ENCODE data around the gene DDX59. TPM values are rescaled to one million over a fixed set of nuclear protein-coding genes. Genes with fewer than 3 reads are reported as not detected.

DDX59 gene
- total RNA-seq, 3 donors from 2014 or later = 17.7 to 28.5 (median 26.2) TPM

DNA sequence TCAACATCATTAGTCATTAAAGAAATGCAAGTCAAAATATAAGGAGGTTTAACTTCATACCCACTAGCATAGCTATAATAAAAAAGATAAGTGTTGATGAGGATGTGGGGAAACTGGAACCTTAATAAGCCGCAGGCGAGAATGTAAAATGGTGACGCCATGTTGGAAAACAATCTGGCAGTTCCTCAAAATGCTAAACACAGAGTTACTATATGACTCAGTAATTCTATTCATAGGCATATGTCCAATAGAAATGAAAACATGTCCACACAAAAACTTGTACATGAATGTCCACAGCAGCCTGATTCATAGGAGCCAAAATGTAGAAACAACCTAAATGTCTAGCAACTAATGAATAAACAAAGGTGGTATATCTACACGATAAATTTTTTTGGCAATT lies 23.2 kb downstream of the DDX59 start:
- ATAC-seq (no peak), DNase-seq (no peak)
- H3K4me1 ChIP-seq (ENCODE audit: low read depth) = no peaks in the 10 kb centered on the region
- TF ChIP-seq, protein P1, sequence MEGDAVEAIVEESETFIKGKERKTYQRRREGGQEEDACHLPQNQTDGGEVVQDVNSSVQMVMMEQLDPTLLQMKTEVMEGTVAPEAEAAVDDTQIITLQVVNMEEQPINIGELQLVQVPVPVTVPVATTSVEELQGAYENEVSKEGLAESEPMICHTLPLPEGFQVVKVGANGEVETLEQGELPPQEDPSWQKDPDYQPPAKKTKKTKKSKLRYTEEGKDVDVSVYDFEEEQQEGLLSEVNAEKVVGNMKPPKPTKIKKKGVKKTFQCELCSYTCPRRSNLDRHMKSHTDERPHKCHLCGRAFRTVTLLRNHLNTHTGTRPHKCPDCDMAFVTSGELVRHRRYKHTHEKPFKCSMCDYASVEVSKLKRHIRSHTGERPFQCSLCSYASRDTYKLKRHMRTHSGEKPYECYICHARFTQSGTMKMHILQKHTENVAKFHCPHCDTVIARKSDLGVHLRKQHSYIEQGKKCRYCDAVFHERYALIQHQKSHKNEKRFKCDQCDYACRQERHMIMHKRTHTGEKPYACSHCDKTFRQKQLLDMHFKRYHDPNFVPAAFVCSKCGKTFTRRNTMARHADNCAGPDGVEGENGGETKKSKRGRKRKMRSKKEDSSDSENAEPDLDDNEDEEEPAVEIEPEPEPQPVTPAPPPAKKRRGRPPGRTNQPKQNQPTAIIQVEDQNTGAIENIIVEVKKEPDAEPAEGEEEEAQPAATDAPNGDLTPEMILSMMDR (IDR thresholded peaks at IDR 0.05) = no peak
- H3K36me3 ChIP-seq (ENCODE audit: low read depth) = no peaks in the 10 kb centered on the region
- H3K9me3 ChIP-seq = no peaks in the 10 kb centered on the region
- intact Hi-C loops (cut with DNase I, micrococcal nuclease) = no loop called here
- H3K4me3 ChIP-seq = no peak overlapping the region

DNA sequence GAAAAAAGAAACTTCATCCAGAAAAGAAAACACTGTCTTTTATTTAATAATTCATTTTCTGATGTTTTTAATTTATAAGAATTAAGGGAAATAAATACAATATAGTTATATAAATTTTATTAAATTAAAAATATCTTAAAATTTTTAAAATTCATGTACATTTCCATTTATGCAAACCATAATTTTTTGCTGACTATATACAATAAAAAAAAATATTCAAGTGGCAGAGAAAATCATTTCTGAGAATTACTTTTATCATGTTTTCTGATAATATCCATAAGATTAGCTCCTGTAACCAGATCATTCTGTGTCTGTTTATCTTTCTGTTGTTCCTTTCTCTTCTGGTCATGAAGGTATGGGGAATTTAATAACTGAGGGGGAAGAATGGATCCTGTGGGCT lies 25.7 kb downstream of the DDX59 start:
- DNase-seq (no peak), ATAC-seq (no peak)
- no peaks in the 10 kb centered on the region for H3K4me1 ChIP-seq (ENCODE audit: low read depth)
- no peaks in the 10 kb centered on the region for H3K36me3 ChIP-seq (ENCODE audit: low read depth)
- TF ChIP-seq, protein P1 (IDR thresholded peaks at IDR 0.05) = no peak
- intact Hi-C loops (cut with DNase I, micrococcal nuclease) = no loop called here
- no peaks in the 10 kb centered on the region for H3K9me3 ChIP-seq
- H3K4me3 ChIP-seq = no peak overlapping the region

DNA sequence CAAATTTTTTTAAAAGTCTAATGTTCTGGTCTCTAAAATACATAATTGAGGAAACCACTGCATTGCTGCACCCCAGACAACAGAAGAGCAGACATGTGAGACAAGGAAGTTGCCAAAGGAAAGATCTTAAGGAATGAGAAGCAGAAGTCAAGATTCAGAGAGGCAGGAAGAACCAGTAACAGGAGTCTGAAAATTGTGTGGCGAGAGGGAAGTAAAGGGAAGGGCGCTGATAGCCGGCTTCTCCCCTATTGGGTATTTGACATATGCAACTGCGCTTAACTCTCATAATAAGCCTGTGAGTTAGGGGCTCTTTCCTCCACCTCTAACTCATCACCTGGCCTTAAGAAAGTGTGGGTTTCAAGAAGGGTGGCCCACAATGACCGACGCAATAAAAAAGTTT lies 27.2 kb downstream of the DDX59 start:
- no peak for ATAC-seq
- Histone ChIP-seq H3K4me3 (no peak overlapping the region), H3K4me1 (ENCODE audit: low read depth) (no peaks in the 10 kb centered on the region), H3K36me3 (ENCODE audit: low read depth) (no peaks in the 10 kb centered on the region), H3K9me3 (no peaks in the 10 kb centered on the region)
- intact Hi-C loops (cut with DNase I, micrococcal nuclease) = no loop called here
- no peak for DNase-seq
- TF ChIP-seq, protein P1 (IDR thresholded peaks at IDR 0.05) = no peak

DNA sequence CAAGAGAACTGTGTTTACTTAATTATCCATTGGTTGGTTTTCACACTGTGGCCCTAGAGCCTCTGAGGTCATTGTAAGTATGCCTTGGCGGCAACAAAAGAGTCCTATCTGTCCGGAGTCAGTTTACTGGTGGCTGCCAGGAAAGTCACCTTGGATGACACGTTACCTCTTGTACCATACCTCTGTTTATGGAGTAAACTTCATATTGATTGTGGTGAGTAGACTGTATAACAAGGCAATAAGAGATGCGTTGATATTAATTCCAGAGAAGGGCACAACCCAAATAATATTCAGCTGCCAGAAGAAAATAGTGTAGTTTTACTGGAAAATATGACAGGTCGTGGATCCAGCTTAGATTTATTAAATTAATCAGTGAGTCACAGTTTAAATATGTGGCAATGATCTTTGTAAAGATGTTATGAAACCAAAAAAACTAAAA lies 28.7 kb downstream of the DDX59 start:
- intact Hi-C loops (cut with DNase I, micrococcal nuclease) = no loop called here
- Histone ChIP-seq H3K9me3 (no peaks in the 10 kb centered on the region), H3K36me3 (ENCODE audit: low read depth) (no peaks in the 10 kb centered on the region), H3K4me1 (ENCODE audit: low read depth) (no peaks in the 10 kb centered on the region), H3K4me3 (no peak overlapping the region)
- ATAC-seq (no peak), DNase-seq (no peak)
- TF ChIP-seq, protein P1 (IDR thresholded peaks at IDR 0.05) = no peak

DNA sequence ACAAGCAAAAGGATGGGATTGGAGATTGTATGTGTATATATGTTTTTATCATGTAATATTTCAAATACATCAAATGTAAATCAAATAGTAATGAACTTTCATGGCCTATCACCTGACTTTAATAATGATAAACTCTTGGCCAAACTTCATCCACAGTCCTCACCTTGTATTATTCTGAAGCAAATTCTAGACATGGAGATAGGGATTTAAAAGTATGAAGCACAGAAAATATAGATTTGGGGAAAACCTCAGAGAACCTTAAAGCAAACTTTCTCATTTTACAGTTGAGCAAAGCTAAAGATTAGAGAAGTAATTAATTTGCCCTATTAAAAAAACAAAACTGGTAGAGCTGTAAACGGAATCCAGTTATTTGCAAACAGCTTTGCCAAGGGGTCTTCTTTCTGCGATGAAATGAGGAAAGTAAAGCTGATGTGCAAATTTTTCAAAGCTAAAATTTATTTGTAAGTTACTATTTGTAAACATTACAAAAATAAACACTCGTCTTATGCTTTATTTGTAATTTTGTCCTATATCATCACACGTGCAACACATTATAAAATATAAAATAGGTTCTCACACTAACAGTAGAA lies 29.2 kb downstream of the DDX59 start:
- Histone ChIP-seq H3K9me3 (no peaks in the 10 kb centered on the region), H3K36me3 (ENCODE audit: low read depth) (no peaks in the 10 kb centered on the region), H3K4me3 (no peak overlapping the region), H3K4me1 (ENCODE audit: low read depth) (no peaks in the 10 kb centered on the region)
- ATAC-seq = no peak
- DNase-seq = no peak
- intact Hi-C loops (cut with DNase I, micrococcal nuclease) = no loop called here
- TF ChIP-seq, protein P1 (IDR thresholded peaks at IDR 0.05) = no peak

DNA sequence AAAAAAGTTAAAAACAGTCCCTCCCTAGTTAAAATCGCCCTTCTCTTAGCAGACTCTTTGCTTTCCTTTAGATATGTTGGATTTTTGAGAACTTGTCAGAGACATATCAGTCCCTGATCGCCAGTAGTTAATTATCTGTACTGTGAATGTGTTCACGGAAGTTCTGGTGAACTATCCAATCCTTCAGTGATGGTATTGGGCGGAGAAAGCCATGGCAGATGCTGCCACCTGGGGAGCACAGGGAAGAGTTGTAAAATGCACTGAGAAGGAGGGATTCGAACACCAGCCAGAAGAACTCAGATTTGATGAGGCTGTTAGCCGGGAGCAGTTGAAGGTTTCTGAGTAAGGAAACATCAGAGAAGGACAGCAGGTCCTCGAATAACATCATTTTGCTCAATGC lies 31.6 kb downstream of the DDX59 start:
- Histone ChIP-seq H3K9me3 (no peaks in the 10 kb centered on the region), H3K4me3 (no peak overlapping the region), H3K4me1 (ENCODE audit: low read depth) (no peaks in the 10 kb centered on the region), H3K36me3 (ENCODE audit: low read depth) (no peaks in the 10 kb centered on the region)
- intact Hi-C loops (cut with DNase I, micrococcal nuclease) = no loop called here
- ATAC-seq (peak; percentile 14), DNase-seq (no peak)
- TF ChIP-seq, protein P1 (IDR thresholded peaks at IDR 0.05) = no peak
